ENCODE measurements around the gene VWDE. TPM values are rescaled to one million over a fixed set of nuclear protein-coding genes. Genes with fewer than 3 reads are reported as not detected.
"Not testable (repeated sequence)": the region's sequence is repeated elsewhere in the genome, so short reads cannot be mapped to it uniquely, and the experiment has no call there.

Gene VWDE
- total RNA-seq, 6 donors from 2014 or later = 0.22 to 4.4 (median 1.1) TPM

DNA sequence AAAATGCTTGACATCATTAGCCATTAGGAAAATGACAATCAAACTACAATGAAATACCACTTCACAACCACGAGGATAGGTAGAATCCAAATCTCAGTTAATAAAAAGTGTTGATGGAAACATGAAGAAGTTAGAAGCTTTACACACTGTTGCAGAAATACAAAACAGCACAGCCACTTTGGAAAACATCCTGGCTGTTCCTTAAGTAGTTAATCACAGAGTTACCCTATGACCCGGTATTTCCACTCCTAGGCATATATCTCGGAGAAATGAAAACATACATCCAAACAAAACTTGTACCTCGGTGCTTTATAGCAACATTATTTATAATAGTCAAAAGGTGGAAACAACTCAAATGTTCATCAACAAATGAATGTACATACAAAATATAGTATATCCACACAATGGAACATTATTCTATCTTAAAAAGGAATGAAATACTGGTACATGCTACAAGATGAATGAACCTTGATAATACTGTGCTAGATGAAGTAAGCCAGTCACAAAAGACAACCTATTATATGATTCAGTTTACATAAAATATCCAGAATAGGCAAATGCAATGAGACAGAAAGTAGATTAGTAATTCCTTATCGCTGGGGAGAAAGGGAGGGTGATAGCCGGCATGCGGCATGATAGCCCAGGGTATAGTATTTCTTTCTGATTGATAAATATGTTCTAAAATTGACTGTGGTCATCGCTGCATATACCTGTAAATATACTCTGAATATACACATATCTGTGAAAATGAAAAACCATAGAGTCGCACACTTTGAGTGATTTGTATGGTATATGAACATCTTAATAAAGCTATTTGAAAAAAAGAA, 1.9 kb downstream of the VWDE start:
- 84 to 88% methylated on average over 9 of the region's 9 CpGs for WGBS, 2 donors
- Histone ChIP-seq H3K4me3 (no peak overlapping the region), H3K27me3 (no peaks in the 10 kb centered on the region), H3K27ac (no peak overlapping the region), H3K9me3 (peaks cover 0 to 6% (median 0%) of the 10 kb centered on the region in 4 donors), H3K36me3 (no peaks in the 10 kb centered on the region), H3K4me1 (peaks cover 0 to 18% (median 15%) of the 10 kb centered on the region in 4 donors)
- ATAC-seq (ENCODE audit: low FRiP score in 2 of 2) (no peak), DNase-seq (no peak)
- TF ChIP-seq POLR2AphosphoS5 (IDR thresholded peaks at IDR 0.05) (no peak), EP300 (IDR thresholded peaks at IDR 0.05) (no peak), POLR2A (IDR thresholded peaks at IDR 0.05) (no peak), CTCF (IDR thresholded peaks at IDR 0.05) (no peak)

- no peak for ATAC-seq (ENCODE audit: low FRiP score in 2 of 2)
- DNase-seq = no peak
- H3K36me3 ChIP-seq = no peaks in the 10 kb centered on the region
Measured at GRCh38 chr7:12398186-12398585, 5.5 kb downstream of the VWDE start.

GRCh38 chr7:12397671-12398070, 6.0 kb downstream of the VWDE start:
- WGBS, 2 donors = 87 to 92% methylated on average over 4 of the region's 4 CpGs
- Histone ChIP-seq H3K4me1 (peaks cover 0 to under 1% (median 0%) of the 10 kb centered on the region in 4 donors), H3K4me3 (no peak overlapping the region), H3K27me3 (no peaks in the 10 kb centered on the region), H3K36me3 (no peaks in the 10 kb centered on the region), H3K27ac (no peak overlapping the region), H3K9me3 (peaks cover 0 to 6% (median 0%) of the 10 kb centered on the region in 4 donors)
- TF ChIP-seq CTCF (IDR thresholded peaks at IDR 0.05) = no peak
- no peak for TF ChIP-seq EP300 (IDR thresholded peaks at IDR 0.05)
- TF ChIP-seq POLR2A (IDR thresholded peaks at IDR 0.05) = no peak
- TF ChIP-seq POLR2AphosphoS5 (IDR thresholded peaks at IDR 0.05) = no peak
- ATAC-seq (ENCODE audit: low FRiP score in 2 of 2) (no peak), DNase-seq (no peak)

More at GRCh38 chr7:12398186-12398585, 5.5 kb downstream of the VWDE start:
- no peak overlapping the region for H3K27ac ChIP-seq
- H3K9me3 ChIP-seq = peaks cover 0 to 6% (median 0%) of the 10 kb centered on the region in 4 donors
- H3K27me3 ChIP-seq = no peaks in the 10 kb centered on the region
- TF ChIP-seq CTCF (IDR thresholded peaks at IDR 0.05) = no peak
- H3K4me1 ChIP-seq = peaks cover 0 to 6% (median 4%) of the 10 kb centered on the region in 4 donors
- no peak overlapping the region for H3K4me3 ChIP-seq

DNA sequence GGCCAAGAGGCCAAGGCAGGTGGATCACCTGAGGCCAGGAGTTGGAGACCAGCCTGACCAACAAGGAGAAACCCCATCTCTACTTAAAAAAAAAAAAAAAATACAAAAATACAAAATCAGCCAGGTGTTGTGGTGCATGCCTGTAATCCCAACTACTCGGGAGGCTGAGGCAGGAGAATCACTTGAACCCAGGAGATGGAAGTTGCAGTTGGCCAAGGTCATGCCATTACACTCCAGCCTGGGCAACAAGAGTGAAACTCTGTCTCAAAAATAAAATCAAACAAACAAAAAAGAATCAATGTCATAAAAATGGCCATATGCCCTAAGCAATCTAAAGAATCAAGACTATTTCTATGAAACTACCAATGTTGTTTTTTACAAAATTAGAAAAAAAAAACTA, 7.0 kb downstream of the VWDE start:
- not testable (repeated sequence) for H3K27ac ChIP-seq; H3K36me3 ChIP-seq; DNase-seq; H3K4me3 ChIP-seq; H3K9me3 ChIP-seq; H3K27me3 ChIP-seq; H3K4me1 ChIP-seq; ATAC-seq (ENCODE audit: low FRiP score in 2 of 2)
- WGBS, 2 donors = 86 to 96% methylated on average over 1 of the region's 1 CpG

DNA sequence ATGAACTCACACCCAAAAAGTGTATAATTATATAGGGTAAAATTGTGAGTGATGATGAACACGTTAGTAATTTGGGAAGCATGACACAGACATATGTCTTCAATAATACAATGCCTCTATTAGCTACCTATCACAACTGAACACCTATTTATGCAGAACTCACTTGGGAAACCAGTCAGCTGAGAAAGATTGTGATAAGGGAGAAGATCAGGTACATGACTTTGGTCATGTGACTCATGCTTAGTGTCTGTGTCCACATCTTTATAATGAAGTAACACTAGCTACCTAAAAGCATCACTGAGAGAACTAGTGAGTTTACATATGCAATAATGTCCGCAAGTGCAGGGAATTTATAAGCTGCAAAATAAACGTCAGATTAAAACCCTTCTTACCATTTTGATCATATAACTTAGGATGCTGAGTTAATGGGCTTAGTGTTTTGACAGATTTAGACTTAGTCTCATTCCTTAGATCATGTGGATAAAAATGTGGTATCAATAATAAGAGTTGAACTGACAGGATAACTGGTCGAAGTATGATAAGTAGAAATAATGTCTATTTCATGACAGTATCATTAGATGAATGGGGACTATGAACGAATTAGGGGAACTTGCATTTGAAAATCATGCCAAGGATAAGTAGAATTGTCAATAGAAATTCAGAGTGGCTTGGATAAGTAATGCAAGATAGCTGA, 11.6 kb downstream of the VWDE start:
- H3K36me3 ChIP-seq = no peaks in the 10 kb centered on the region
- H3K4me1 ChIP-seq = no peaks in the 10 kb centered on the region
- H3K9me3 ChIP-seq = no peaks in the 10 kb centered on the region
- ATAC-seq (ENCODE audit: low FRiP score in 2 of 2) = no peak
- no peak overlapping the region for H3K4me3 ChIP-seq
- H3K27ac ChIP-seq = no peak overlapping the region
- no peaks in the 10 kb centered on the region for H3K27me3 ChIP-seq
- whole genome bisulfite sequencing, 2 donors = 62 to 80% methylated on average over 5 of the region's 5 CpGs
- no peak for DNase-seq
- TF ChIP-seq EP300 (IDR thresholded peaks at IDR 0.05) (no peak), POLR2AphosphoS5 (IDR thresholded peaks at IDR 0.05) (no peak), POLR2A (IDR thresholded peaks at IDR 0.05) (no peak), CTCF (IDR thresholded peaks at IDR 0.05) (no peak)

Data from upper lobe of left lung (tissue), 6 donors.